Measurements from ENCODE around the gene KARS1. TPM values are rescaled to one million over a fixed set of nuclear protein-coding genes. Genes with fewer than 3 reads are reported as not detected.

Gene KARS1
- polyA plus RNA-seq, 12 donors, result 93.5 to 142 (median 126) TPM; not detected in 1

DNA sequence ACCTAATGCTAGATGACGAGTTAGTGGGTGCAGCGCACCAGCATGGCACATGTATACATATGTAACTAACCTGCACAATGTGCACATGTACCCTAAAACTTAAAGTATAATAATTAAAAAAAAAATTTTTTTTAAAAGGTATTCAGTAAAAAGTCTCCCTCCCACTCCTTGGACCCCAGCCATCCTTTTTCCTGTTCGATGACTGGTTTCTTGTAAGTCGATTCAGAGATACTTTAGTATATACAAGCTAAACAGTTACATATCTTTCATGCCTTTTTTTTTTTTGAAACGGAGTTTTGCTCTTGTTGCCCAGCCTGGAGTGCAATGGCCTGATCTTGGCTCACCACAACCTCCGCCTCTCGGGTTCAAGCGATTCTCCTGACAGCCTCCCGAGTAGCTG, 55.5 kb downstream of the KARS1 start:
- peak; percentile 57 for DNase-seq

DNA sequence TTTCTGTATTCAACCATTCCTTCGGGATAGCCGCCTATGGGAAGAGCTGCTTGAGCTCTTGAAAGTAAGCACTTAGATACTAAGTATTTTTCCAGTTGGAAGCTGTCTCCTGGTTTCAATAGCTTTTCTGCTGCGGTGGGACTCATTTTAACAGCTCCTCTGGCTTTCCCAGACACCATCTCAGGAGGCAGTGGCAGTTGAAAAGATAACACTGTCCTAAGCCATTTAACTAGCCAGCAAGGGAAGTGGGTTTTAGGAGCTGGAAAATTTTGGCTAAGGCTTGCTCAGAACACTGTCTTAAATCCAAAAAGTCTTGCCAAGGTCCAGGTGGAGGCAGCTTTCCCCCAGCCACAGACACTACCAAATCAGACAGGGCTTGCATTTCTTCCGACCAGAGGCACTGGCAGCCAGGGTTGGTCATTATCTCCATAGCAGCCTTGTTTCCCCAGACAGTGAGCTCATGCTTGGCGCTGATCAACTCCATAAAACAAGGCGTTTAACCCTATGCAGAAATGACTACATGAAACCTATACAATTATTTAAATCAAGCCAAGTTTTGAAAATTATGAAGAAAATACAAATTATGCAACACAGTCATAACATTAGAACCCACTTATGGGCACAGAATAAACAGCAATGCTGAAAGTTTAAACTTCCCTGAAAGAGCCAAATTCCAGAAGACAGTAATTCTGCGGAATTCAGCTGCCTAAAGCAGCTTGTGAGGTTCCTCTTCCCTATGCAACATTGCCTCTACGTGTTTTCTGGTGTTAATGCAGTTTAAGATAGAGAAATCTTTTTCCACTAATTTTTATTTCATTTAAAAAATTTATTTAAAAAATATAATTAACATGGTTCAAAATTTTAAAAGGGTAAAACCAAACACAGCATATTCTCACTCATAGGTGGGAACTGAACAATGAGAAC, 56.3 kb downstream of the KARS1 start:
- peak; percentile 92 for DNase-seq

DNA sequence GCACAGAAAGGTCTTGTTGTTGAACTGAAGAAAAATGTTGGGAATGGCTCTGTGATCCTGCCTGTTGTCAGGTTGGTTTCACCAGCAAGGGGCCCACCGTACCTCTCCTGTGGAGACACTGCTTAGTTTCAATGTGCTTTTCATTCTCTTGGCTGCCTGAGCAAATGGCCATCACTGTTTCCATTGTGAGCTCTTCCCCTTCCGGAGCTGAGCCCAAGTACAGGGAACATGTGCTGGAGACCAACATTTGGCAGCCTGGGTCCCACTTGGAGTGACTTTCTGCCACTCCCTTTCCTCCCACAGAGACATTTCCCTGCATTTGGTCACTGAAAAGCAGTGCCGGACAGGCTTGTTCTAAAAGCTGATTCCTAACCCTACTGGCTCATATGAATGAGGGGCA, 58.2 kb downstream of the KARS1 start:
- DNase-seq, result peak; percentile 81

DNA sequence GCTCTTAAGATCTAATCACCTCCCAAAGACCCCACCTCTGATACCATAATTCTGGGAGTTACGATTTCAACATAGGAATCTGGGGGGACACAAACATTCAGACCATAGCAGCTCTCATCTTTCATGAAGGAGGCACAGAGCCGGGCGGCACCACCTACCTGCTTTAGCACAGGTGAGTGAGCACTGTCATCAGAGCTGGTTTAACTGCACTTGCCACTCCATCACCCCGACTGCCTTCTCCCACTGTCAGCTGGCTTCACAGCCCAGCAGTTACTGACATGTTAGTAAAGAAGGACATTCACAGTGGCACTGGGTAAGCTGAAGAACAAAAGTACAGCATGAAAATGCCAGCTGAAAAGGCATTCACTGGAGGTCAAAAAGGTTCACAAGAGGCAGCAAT, 58.7 kb downstream of the KARS1 start:
- no peak for DNase-seq

DNA sequence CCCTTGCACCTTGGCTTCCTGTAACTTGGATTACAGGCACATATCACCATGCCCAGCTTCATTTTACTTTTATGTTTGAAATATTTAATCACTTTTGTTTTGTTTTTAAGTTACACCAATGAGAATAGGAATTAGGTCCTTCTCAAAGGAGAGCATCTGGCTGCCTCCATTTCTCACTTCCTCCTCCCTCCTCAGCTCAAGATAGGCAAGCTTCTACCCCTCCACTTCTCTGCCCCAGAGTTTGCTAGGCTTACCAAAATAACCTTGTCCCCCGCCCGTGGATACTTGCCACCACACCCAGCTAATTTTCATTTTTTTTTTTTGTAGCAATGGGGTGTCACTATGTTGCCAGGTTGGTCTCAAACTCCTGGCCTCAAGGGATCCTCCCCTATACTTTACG, 63.4 kb downstream of the KARS1 start:
- no peak for DNase-seq

- no peak for DNase-seq
These were observed 68.1 kb downstream of the KARS1 start for GRCh38 chr16:75579281-75579834.

GRCh38 chr16:75578725-75579124, 68.7 kb downstream of the KARS1 start:
- DNase-seq, result no peak

GRCh38 chr16:75578212-75578611, 69.3 kb downstream of the KARS1 start:
- DNase-seq, result no peak

Other genes starting within 250 kb of the KARS1 start
- 100 to 1,000 TPM in 3 of 12 donors, 10 to 100 TPM in 8, not detected in 1; 69.9 to 127 (median 91.3) TPM for gene CFDP1, start 214.2 kb downstream of the KARS1 start, polyA plus RNA-seq (ENCODE audit: insufficient read length in 12 of 12)
- gene TMEM170A, start 183.0 kb downstream of the KARS1 start, polyA plus RNA-seq (ENCODE audit: insufficient read length in 12 of 12), result 10 to 100 TPM in 11 of 12 donors, not detected in 1; 17.3 to 28.8 (median 20.4) TPM
- gene CHST6, start 152.2 kb downstream of the KARS1 start, polyA plus RNA-seq (ENCODE audit: insufficient read length in 12 of 12), result 1 to 10 TPM in 11 of 12 donors, not detected in 1; 1.4 to 4.1 (median 2.3) TPM
- under 1 TPM in 10 of 12 donors, not detected in 2; 0.07 to 0.56 (median 0.24) TPM for gene CHST5, start 111.6 kb downstream of the KARS1 start, polyA plus RNA-seq (ENCODE audit: insufficient read length in 12 of 12)
- 10 to 100 TPM in 3 of 12 donors, 1 to 10 TPM in 8, not detected in 1; 6.0 to 17.0 (median 8.3) TPM for gene TMEM231, start 91.4 kb downstream of the KARS1 start, polyA plus RNA-seq (ENCODE audit: insufficient read length in 12 of 12)
- gene GABARAPL2, start 81.3 kb downstream of the KARS1 start, polyA plus RNA-seq (ENCODE audit: insufficient read length in 12 of 12), result 100 to 1,000 TPM in 10 of 12 donors, 10 to 100 TPM in 1, not detected in 1; 81.4 to 204 (median 138) TPM
- 10 to 100 TPM in 11 of 12 donors, not detected in 1; 28.1 to 46.1 (median 32.4) TPM for gene ADAT1, start 24.4 kb downstream of the KARS1 start, polyA plus RNA-seq (ENCODE audit: insufficient read length in 12 of 12)
- 100 to 1,000 TPM in 1 of 12 donors, 10 to 100 TPM in 10, not detected in 1; 57.5 to 105 (median 64.6) TPM for gene TERF2IP, start 108 bp upstream of the KARS1 start, polyA plus RNA-seq (ENCODE audit: insufficient read length in 12 of 12)
- gene CPHXL2, start 29.3 kb upstream of the KARS1 start, polyA plus RNA-seq (ENCODE audit: insufficient read length in 12 of 12), result under 1 TPM in 4 of 12 donors, not detected in 8; 0.15 to 0.34 (median 0.28) TPM
- gene DUXB, start 53.8 kb upstream of the KARS1 start, polyA plus RNA-seq (ENCODE audit: insufficient read length in 12 of 12), result under 1 TPM in 1 of 12 donors, not detected in 11; 0.22 TPM
- gene CPHXL, start 78.8 kb upstream of the KARS1 start, polyA plus RNA-seq (ENCODE audit: insufficient read length in 12 of 12), result not detected

Measured in muscle of arm (tissue), 12 donors.